GM04504 (cell line): Measurements from ENCODE around the gene KCNJ4.

Source experiments
- DNase-seq: peaks from one replicate; pipeline ENCODE4 v3.0.0-alpha.2; 2012; ENCODE audit warnings: low read depth

The KCNJ4 gene

GRCh38 chr22:38452373-38453065, 2.5 kb downstream of the KCNJ4 start:
- no peak for DNase-seq

- DNase-seq = no peak
Measured at GRCh38 chr22:38451864-38452263, 3.1 kb downstream of the KCNJ4 start.

- DNase-seq = no peak
Measured at GRCh38 chr22:38451404-38451803, 3.6 kb downstream of the KCNJ4 start.

GRCh38 chr22:38450234-38450797, 4.7 kb downstream of the KCNJ4 start:
- no peak for DNase-seq

GRCh38 chr22:38449776-38450175, 5.2 kb downstream of the KCNJ4 start:
- no peak for DNase-seq

- DNase-seq = no peak
Measured at GRCh38 chr22:38448945-38449745, 5.9 kb downstream of the KCNJ4 start.

- no peak for DNase-seq
Measured at GRCh38 chr22:38446018-38446601, 8.9 kb downstream of the KCNJ4 start.

GRCh38 chr22:38444783-38445182, 10.2 kb downstream of the KCNJ4 start:
- no peak for DNase-seq

- no peak for DNase-seq
Measured at GRCh38 chr22:38443628-38444521, 11.1 kb downstream of the KCNJ4 start.

GRCh38 chr22:38442967-38443627, 11.9 kb downstream of the KCNJ4 start:
- no peak for DNase-seq

GRCh38 chr22:38441620-38442287, 13.2 kb downstream of the KCNJ4 start:
- DNase-seq = no peak

GRCh38 chr22:38440747-38441350, 14.2 kb downstream of the KCNJ4 start:
- no peak for DNase-seq

- no peak for DNase-seq
Measured at GRCh38 chr22:38437416-38437815, 17.6 kb downstream of the KCNJ4 start.

- DNase-seq = no peak
Measured at GRCh38 chr22:38436629-38437395, 18.2 kb downstream of the KCNJ4 start.

GRCh38 chr22:38435965-38436364, 19.0 kb downstream of the KCNJ4 start:
- DNase-seq = no peak

- DNase-seq = no peak
Measured at GRCh38 chr22:38435010-38435409, 20.0 kb downstream of the KCNJ4 start.

- DNase-seq = no peak
Measured at GRCh38 chr22:38433871-38434270, 21.1 kb downstream of the KCNJ4 start.

GRCh38 chr22:38432264-38432663, 22.7 kb downstream of the KCNJ4 start:
- DNase-seq = no peak

GRCh38 chr22:38431266-38432010, 23.6 kb downstream of the KCNJ4 start:
- no peak for DNase-seq
